DOHH2 (cell line): ENCODE measurements around the gene ST6GAL1.

Source experiments
- CTCF ChIP-seq: fragments of 200-600 bp; sonication (generic); IDR thresholded peaks from one replicate; pipeline ENCODE4 v1.5.1; 2014; ENCODE audit warnings: antibody characterized with exemption, mild to moderate bottlenecking, low read depth, low read length; ENCODE audit not compliant: poor library complexity, severe bottlenecking
- EZH2phosphoT487 ChIP-seq: fragments of 200-600 bp; sonication (generic); IDR thresholded peaks from 2 replicates; pipeline ENCODE4 v1.6.1; 2017; ENCODE audit warnings: borderline replicate concordance, mild to moderate bottlenecking, antibody characterized with exemption, low read length, moderate library complexity, mixed read lengths

- TF ChIP-seq CTCF, result no peak
- TF ChIP-seq EZH2phosphoT487, result no peak
Observed at GRCh38 chr3:186964071-186964470, 33.7 kb downstream of the ST6GAL1 start.
